Lower leg skin (tissue), 3 donors: ENCODE data around the gene NOPCHAP1.

Experiments used
- CTCF ChIP-seq, 3 donors: fragments of 450-650 bp; IDR thresholded peaks; one replicate each; pipeline ENCODE4 v1.5.1; 2016; ENCODE audit warnings: antibody characterized with exemption in 3 of 3, mild to moderate bottlenecking in 3 of 3, moderate library complexity in 2 of 3
- POLR2A ChIP-seq, 2 donors: fragments of 450-650 bp; IDR thresholded peaks; one replicate each; pipeline ENCODE4 v1.6.1; 2016 to 2017; ENCODE audit warnings: antibody characterized with exemption in 2 of 2, mild to moderate bottlenecking in 1 of 2, moderate library complexity in 1 of 2

GRCh38 chr12:104991565-104992128 is 5.5 kb downstream of the NOPCHAP1 start:
- TF ChIP-seq POLR2A (IDR thresholded peaks at IDR 0.05) (no peak), CTCF (IDR thresholded peaks at IDR 0.05) (no peak)
